Mucosa of stomach (tissue), 1 donor: ENCODE measurements around the gene TBC1D32.
"Not testable (repeated sequence)": the region's sequence is repeated elsewhere in the genome, so short reads cannot be mapped to it uniquely, and the experiment has no call there.

Experiments used
- H3K27me3 ChIP-seq: one replicate; pipeline ENCODE4 v1.7.0; 2013; ENCODE audit warnings: mild to moderate bottlenecking, low read length; ENCODE audit not compliant: control insufficient read depth, insufficient read depth
- H3K36me3 ChIP-seq: one replicate; pipeline ENCODE4 v1.7.0; 2013; ENCODE audit warnings: low read length; ENCODE audit not compliant: control insufficient read depth, insufficient read depth
- H3K4me1 ChIP-seq: one replicate; pipeline ENCODE4 v1.7.0; 2013; ENCODE audit warnings: mild to moderate bottlenecking, low read length; ENCODE audit not compliant: control insufficient read depth, insufficient read depth
- H3K4me3 ChIP-seq: one replicate; pipeline ENCODE4 v1.7.0; 2013; ENCODE audit warnings: low read length
- H3K9ac ChIP-seq: one replicate; pipeline ENCODE4 v1.7.0; 2013; ENCODE audit warnings: mild to moderate bottlenecking, low read length, moderate library complexity
- H3K9me3 ChIP-seq: one replicate; pipeline ENCODE4 v1.7.0; 2013; ENCODE audit warnings: mild to moderate bottlenecking, low read length, moderate library complexity; ENCODE audit not compliant: control insufficient read depth
- donor health status: Pancreatic carcinoma.

Gene TBC1D32

GRCh38 chr6:121086876-121087275 lies 247.4 kb downstream of the TBC1D32 start:
- no peaks in the 10 kb centered on the region for H3K27me3 ChIP-seq
- no peak overlapping the region for H3K9ac ChIP-seq
- no peaks in the 10 kb centered on the region for H3K9me3 ChIP-seq
- no peaks in the 10 kb centered on the region for H3K4me1 ChIP-seq
- H3K36me3 ChIP-seq, result no peaks in the 10 kb centered on the region
- H3K4me3 ChIP-seq, result no peak overlapping the region

GRCh38 chr6:121076119-121076518 lies 258.2 kb downstream of the TBC1D32 start:
- Histone ChIP-seq H3K27me3 (no peaks in the 10 kb centered on the region), H3K9ac (no peak overlapping the region), H3K4me3 (no peak overlapping the region)

GRCh38 chr6:121068749-121069148 lies 265.5 kb downstream of the TBC1D32 start:
- H3K4me1 ChIP-seq, H3K36me3 ChIP-seq, H3K4me3 ChIP-seq, H3K9me3 ChIP-seq, H3K27me3 ChIP-seq, H3K9ac ChIP-seq: not testable (repeated sequence)

More at GRCh38 chr6:121076119-121076518, 258.2 kb downstream of the TBC1D32 start:
- no peaks in the 10 kb centered on the region for H3K9me3 ChIP-seq
- H3K4me1 ChIP-seq, result no peaks in the 10 kb centered on the region
- no peaks in the 10 kb centered on the region for H3K36me3 ChIP-seq

GRCh38 chr6:121067381-121067780 lies 266.9 kb downstream of the TBC1D32 start:
- H3K27me3 ChIP-seq, result no peaks in the 10 kb centered on the region
- no peaks in the 10 kb centered on the region for H3K4me1 ChIP-seq
- no peak overlapping the region for H3K9ac ChIP-seq
- H3K4me3 ChIP-seq, result no peak overlapping the region
- H3K36me3 ChIP-seq, result no peaks in the 10 kb centered on the region
- no peaks in the 10 kb centered on the region for H3K9me3 ChIP-seq

GRCh38 chr6:121064345-121064744 lies 269.9 kb downstream of the TBC1D32 start:
- H3K36me3 ChIP-seq, result no peaks in the 10 kb centered on the region
- no peak overlapping the region for H3K9ac ChIP-seq
- no peaks in the 10 kb centered on the region for H3K4me1 ChIP-seq
- H3K9me3 ChIP-seq, result no peaks in the 10 kb centered on the region
- H3K4me3 ChIP-seq, result no peak overlapping the region
- no peaks in the 10 kb centered on the region for H3K27me3 ChIP-seq

GRCh38 chr6:121055572-121056163 lies 278.6 kb downstream of the TBC1D32 start:
- Histone ChIP-seq H3K4me3 (no peak overlapping the region), H3K4me1 (no peaks in the 10 kb centered on the region), H3K36me3 (no peaks in the 10 kb centered on the region), H3K9me3 (no peaks in the 10 kb centered on the region), H3K9ac (no peak overlapping the region), H3K27me3 (no peaks in the 10 kb centered on the region)

GRCh38 chr6:121048593-121048992 lies 285.7 kb downstream of the TBC1D32 start:
- H3K9ac ChIP-seq, H3K4me3 ChIP-seq, H3K36me3 ChIP-seq, H3K4me1 ChIP-seq, H3K27me3 ChIP-seq, H3K9me3 ChIP-seq: not testable (repeated sequence)

- H3K36me3 ChIP-seq, H3K9me3 ChIP-seq, H3K4me3 ChIP-seq, H3K9ac ChIP-seq, H3K27me3 ChIP-seq: not testable (repeated sequence)
- peaks cover 13% of the 10 kb centered on the region for H3K4me1 ChIP-seq
These were observed 289.4 kb downstream of the TBC1D32 start for GRCh38 chr6:121044905-121045304.

GRCh38 chr6:121043706-121044105 lies 290.6 kb downstream of the TBC1D32 start:
- Histone ChIP-seq H3K4me1 (peaks cover 13% of the 10 kb centered on the region), H3K4me3 (peak overlapping the region; percentile 34), H3K9ac (peak overlapping the region; percentile 68)
- H3K9me3 ChIP-seq, H3K36me3 ChIP-seq, H3K27me3 ChIP-seq: not testable (repeated sequence)

GRCh38 chr6:121043211-121043610 lies 291.1 kb downstream of the TBC1D32 start:
- H3K36me3 ChIP-seq, H3K9me3 ChIP-seq, H3K27me3 ChIP-seq: not testable (repeated sequence)
- peaks cover 13% of the 10 kb centered on the region for H3K4me1 ChIP-seq
- peak overlapping the region; percentile 68 for H3K9ac ChIP-seq
- peak overlapping the region; percentile 34 for H3K4me3 ChIP-seq

GRCh38 chr6:121042766-121043165 lies 291.5 kb downstream of the TBC1D32 start:
- no peaks in the 10 kb centered on the region for H3K9me3 ChIP-seq
- H3K4me3 ChIP-seq, result no peak overlapping the region

GRCh38 chr6:121040831-121041230 lies 293.4 kb downstream of the TBC1D32 start:
- Histone ChIP-seq H3K4me3 (no peak overlapping the region), H3K9me3 (no peaks in the 10 kb centered on the region)

More at GRCh38 chr6:121042766-121043165, 291.5 kb downstream of the TBC1D32 start:
- Histone ChIP-seq H3K36me3 (no peaks in the 10 kb centered on the region), H3K27me3 (no peaks in the 10 kb centered on the region), H3K4me1 (peaks cover 13% of the 10 kb centered on the region), H3K9ac (peak overlapping the region; percentile 68)

GRCh38 chr6:121033091-121033490 lies 301.2 kb downstream of the TBC1D32 start:
- Histone ChIP-seq H3K9me3 (no peaks in the 10 kb centered on the region), H3K4me1 (peaks cover 18% of the 10 kb centered on the region), H3K4me3 (no peak overlapping the region), H3K36me3 (no peaks in the 10 kb centered on the region), H3K27me3 (no peaks in the 10 kb centered on the region), H3K9ac (no peak overlapping the region)

More at GRCh38 chr6:121040831-121041230, 293.4 kb downstream of the TBC1D32 start:
- Histone ChIP-seq H3K4me1 (peaks cover 31% of the 10 kb centered on the region), H3K9ac (no peak overlapping the region), H3K36me3 (no peaks in the 10 kb centered on the region), H3K27me3 (no peaks in the 10 kb centered on the region)
